MCF 10A (cell line): ENCODE measurements around the gene TEX44. TPM values are rescaled to one million over a fixed set of nuclear protein-coding genes. Genes with fewer than 3 reads are reported as not detected.

Source experiments
- BruUV-seq: library from RNA; stranded (reverse); fragments of 400-500 nt; replicated peaks from 2 replicates; lab custom pipeline; 2021; lab: Mats Ljungman, UMichigan
- CTCF ChIA-PET: fragments of 300-600 bp; sonication (Branson Sonifier 250); formaldehyde crosslinking; extraction: SDS; loops from one replicate; lab custom pipeline; 2021; ENCODE audit warnings: antibody characterized with exemption, inconsistent platforms; lab: Yijun Ruan, JAX
- POLR2A ChIA-PET: fragments of 300-600, 350-650 bp; sonication (Branson Sonifier 250); formaldehyde crosslinking; extraction: SDS; loops from one replicate; lab custom pipeline; 2020; ENCODE audit warnings: antibody characterized with exemption, inconsistent platforms; lab: Yijun Ruan, JAX
- DNase-seq: peaks from one replicate; pipeline ENCODE4 v3.0.0-alpha.2; 2018; ENCODE audit not compliant: unreplicated experiment
- H3K27ac Mint-ChIP-seq: one replicate; pipeline ENCODE4 v1.8.0; 2022; ENCODE audit warnings: mild to moderate bottlenecking, low read depth, mixed read lengths; ENCODE audit not compliant: unreplicated experiment
- H3K27me3 Mint-ChIP-seq: one replicate; pipeline ENCODE4 v1.8.0; 2022; ENCODE audit warnings: mixed read lengths; ENCODE audit not compliant: insufficient read depth, unreplicated experiment
- H3K36me3 Mint-ChIP-seq: one replicate; pipeline ENCODE4 v1.8.0; 2022; ENCODE audit warnings: mild to moderate bottlenecking, moderate library complexity, mixed read lengths; ENCODE audit not compliant: insufficient read depth, unreplicated experiment
- H3K4me1 Mint-ChIP-seq: one replicate; pipeline ENCODE4 v1.8.0; 2022; ENCODE audit warnings: mixed read lengths; ENCODE audit not compliant: insufficient read depth, unreplicated experiment
- H3K4me3 Mint-ChIP-seq: one replicate; pipeline ENCODE4 v1.8.0; 2022; ENCODE audit warnings: mild to moderate bottlenecking, moderate library complexity, mixed read lengths; ENCODE audit not compliant: unreplicated experiment
- H3K9me3 Mint-ChIP-seq: one replicate; pipeline ENCODE4 v1.8.0; 2022; ENCODE audit warnings: mixed read lengths; ENCODE audit not compliant: unreplicated experiment
- intact Hi-C: fragments of 100-400 bp; cut with micrococcal nuclease; formaldehyde crosslinking; loops from 2 replicates; pipeline ENCODE4 v1.14.1; 2022
- total RNA-seq: library from RNA; stranded (reverse); gene quantifications from 2 replicates; pipeline ENCODE4 v1.2.3, GENCODE V29; 2022
- TF ChIP-seq, protein P1 (sequence below): fragments of 200-600 bp; IDR thresholded peaks from one replicate; pipeline ENCODE4 v1.8.0; 2022; ENCODE audit warnings: antibody characterized with exemption, mild to moderate bottlenecking; ENCODE audit not compliant: unreplicated experiment

Gene TEX44
- total RNA-seq, 1 experiment from 2014 or later, result not detected

DNA sequence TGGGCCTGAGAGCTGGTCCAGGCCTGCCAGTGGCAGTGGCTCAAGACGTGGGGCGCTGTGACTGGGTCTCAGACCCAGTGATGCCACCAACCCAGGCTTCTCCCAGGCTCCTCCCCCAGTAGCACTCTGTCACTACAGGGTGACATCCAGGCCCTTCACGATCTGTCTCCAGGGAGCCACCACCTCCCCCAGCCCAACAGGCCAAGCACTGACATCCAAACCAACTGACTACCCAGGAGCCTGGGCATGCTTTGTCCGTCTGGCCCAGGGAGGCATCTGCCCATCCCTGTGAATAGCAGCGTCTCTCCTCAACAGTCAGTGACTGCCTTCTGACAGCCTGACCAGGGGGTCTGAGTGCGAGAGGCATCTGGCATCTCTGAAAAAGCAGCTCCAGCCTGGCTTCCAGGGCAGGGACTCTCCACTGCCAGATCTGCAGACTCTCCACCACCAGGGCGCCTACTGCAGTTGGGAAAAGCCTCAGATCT is 13.0 kb downstream of the TEX44 start:
- CTCF ChIA-PET, result interaction anchor here (0.6 to 1.9 kb wide), 6 partner anchors 23 to 72 kb away, joined by 3 to 7 read pairs (median 4); no protein-coding TSS in a partner anchor
- H3K27ac Mint-ChIP-seq, result peak overlapping the region; percentile 92
- BruUV-seq, result no TSS peak
- intact Hi-C loops, result no loop called here
- POLR2A ChIA-PET, result interaction anchor here (0.6 to 2.3 kb wide), 4 partner anchors 69 to 180 kb away, joined by 4 to 14 read pairs (median 6); partner anchors contain the start of gene NCL
- peaks cover 11% of the 10 kb centered on the region for H3K4me1 Mint-ChIP-seq
- no peak for DNase-seq
- no peaks in the 10 kb centered on the region for H3K27me3 Mint-ChIP-seq
- TF ChIP-seq, protein P1, sequence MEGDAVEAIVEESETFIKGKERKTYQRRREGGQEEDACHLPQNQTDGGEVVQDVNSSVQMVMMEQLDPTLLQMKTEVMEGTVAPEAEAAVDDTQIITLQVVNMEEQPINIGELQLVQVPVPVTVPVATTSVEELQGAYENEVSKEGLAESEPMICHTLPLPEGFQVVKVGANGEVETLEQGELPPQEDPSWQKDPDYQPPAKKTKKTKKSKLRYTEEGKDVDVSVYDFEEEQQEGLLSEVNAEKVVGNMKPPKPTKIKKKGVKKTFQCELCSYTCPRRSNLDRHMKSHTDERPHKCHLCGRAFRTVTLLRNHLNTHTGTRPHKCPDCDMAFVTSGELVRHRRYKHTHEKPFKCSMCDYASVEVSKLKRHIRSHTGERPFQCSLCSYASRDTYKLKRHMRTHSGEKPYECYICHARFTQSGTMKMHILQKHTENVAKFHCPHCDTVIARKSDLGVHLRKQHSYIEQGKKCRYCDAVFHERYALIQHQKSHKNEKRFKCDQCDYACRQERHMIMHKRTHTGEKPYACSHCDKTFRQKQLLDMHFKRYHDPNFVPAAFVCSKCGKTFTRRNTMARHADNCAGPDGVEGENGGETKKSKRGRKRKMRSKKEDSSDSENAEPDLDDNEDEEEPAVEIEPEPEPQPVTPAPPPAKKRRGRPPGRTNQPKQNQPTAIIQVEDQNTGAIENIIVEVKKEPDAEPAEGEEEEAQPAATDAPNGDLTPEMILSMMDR, result no peak
- no peaks in the 10 kb centered on the region for H3K36me3 Mint-ChIP-seq
- no peaks in the 10 kb centered on the region for H3K9me3 Mint-ChIP-seq
- no peak overlapping the region for H3K4me3 Mint-ChIP-seq

DNA sequence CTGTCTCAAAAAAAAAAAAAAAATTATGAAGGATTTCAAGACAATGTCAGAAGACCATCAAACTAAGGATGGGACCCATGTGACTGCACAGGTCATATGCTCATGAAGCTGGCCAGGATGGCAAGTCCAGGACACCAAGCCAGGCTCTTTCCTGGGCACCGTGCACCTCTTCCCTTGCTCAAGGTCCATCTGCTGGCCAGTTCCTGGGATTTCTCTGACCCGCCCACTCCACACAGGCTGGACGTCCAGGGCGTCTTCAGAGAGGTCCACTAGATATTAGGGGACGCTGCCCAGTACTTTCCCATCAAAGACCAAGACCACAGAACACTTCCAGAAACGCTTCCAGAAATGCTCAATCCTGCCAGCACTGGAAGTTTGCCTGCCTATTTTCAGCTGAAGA is 14.3 kb downstream of the TEX44 start:
- no peaks in the 10 kb centered on the region for H3K9me3 Mint-ChIP-seq
- DNase-seq, result no peak
- TF ChIP-seq, protein P1, result no peak
- H3K36me3 Mint-ChIP-seq, result no peaks in the 10 kb centered on the region
- H3K27ac Mint-ChIP-seq, result no peak overlapping the region
- ChIA-PET CTCF (interaction anchor here (2.8 kb wide), 1 partner anchor 107 kb away, joined by 14 read pairs; no protein-coding TSS in a partner anchor), POLR2A (no interaction called here)
- H3K27me3 Mint-ChIP-seq, result no peaks in the 10 kb centered on the region
- BruUV-seq, result no TSS peak
- intact Hi-C loops, result no loop called here
- H3K4me1 Mint-ChIP-seq, result peaks cover 14% of the 10 kb centered on the region
- no peak overlapping the region for H3K4me3 Mint-ChIP-seq

DNA sequence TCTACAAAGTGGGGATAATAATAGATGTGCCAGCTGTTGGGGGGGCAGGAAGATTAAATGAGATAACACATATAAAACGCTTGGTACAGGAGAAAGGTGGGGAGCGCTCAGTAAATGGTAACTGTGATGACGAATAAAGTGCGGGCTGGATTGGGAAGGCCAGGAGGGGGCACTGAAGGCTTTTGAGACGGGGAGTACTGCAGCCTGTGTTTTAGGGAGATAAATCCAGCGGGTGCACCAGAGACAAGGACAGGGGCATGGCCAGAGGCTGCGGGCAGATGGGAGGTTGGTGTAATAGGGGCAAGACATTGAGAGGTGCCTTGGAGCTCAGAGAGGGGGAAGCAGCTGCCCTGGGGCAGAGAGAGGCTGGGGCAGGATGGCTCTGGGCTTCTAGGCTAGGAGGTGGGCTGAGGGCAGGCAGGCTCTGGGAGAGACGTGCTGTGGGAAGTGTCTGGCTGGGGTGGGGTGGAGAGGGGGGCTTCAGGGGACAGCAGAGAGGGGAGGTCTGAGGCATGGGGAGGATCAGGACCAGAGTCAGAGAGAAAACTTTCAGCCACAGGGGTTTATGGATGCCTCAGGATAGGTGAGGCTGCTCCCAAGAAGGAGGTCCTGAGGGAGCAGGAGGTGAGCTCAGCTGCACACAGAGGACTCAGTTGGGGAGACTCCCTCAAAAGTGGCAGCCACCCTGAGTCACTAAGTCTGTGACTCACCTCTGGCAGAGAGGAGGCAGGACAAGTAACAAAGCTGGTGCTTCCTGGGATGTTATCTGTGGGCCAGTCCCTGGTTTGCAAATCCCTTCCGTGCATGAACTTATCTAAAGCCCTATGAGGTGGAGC is 18.8 kb downstream of the TEX44 start:
- peak; percentile 87 for DNase-seq
- no TSS peak for BruUV-seq
- TF ChIP-seq, protein P1, result no peak
- Mint-ChIP-seq H3K36me3 (peaks cover 6% of the 10 kb centered on the region), H3K27me3 (no peaks in the 10 kb centered on the region), H3K27ac (peak overlapping the region; percentile 92), H3K4me1 (peaks cover 29% of the 10 kb centered on the region), H3K9me3 (no peaks in the 10 kb centered on the region), H3K4me3 (peak overlapping the region; percentile 63)
- intact Hi-C loops, result loop anchor here (1.0 kb wide), 3 partner anchors 31 to 104 kb away; no protein-coding TSS in a partner anchor
- ChIA-PET POLR2A (interaction anchor here (0.8 to 4.7 kb wide), 19 partner anchors 9 to 170 kb away, joined by 3 to 73 read pairs (median 5); partner anchors contain the start of genes NCL, PDE6D and PTMA), CTCF (interaction anchor here (0.5 to 5.5 kb wide), 21 partner anchors 10 to 129 kb away, joined by 3 to 216 read pairs (median 6); partner anchors contain the start of gene PTMA)

DNA sequence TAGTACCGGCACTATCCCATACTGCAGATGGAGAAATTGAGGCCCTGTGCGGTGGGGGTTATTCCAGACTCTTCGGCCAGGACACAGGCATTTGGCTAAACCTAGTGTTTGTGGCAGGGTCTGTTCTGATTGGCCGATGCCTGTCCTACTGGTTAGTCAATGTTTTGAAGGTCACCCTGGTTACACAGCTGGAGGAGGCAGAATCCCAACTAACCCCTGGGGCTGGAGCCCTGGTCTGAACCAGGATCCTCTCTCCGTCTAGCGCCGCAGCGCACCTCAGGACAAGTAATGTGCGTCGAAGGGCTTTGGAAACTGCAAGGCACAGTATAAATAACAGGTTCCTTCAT is 19.4 kb downstream of the TEX44 start:
- CTCF ChIA-PET, result interaction anchor here (0.5 to 5.5 kb wide), 17 partner anchors 11 to 129 kb away, joined by 3 to 216 read pairs (median 7); partner anchors contain the start of gene PTMA
- BruUV-seq, result no TSS peak
- POLR2A ChIA-PET, result interaction anchor here (0.8 to 4.7 kb wide), 19 partner anchors 9 to 169 kb away, joined by 3 to 73 read pairs (median 5); partner anchors contain the start of genes NCL, PDE6D and PTMA
- TF ChIP-seq, protein P1, result no peak
- intact Hi-C loops, result loop anchor here (1.0 kb wide), 3 partner anchors 30 to 103 kb away; no protein-coding TSS in a partner anchor
- H3K4me3 Mint-ChIP-seq, result peak overlapping the region; percentile 63
- H3K9me3 Mint-ChIP-seq, result no peaks in the 10 kb centered on the region
- H3K27ac Mint-ChIP-seq, result peak overlapping the region; percentile 92
- H3K4me1 Mint-ChIP-seq, result peaks cover 35% of the 10 kb centered on the region
- H3K36me3 Mint-ChIP-seq, result peaks cover 6% of the 10 kb centered on the region
- H3K27me3 Mint-ChIP-seq, result no peaks in the 10 kb centered on the region
- peak; percentile 79 for DNase-seq
